ENCODE results near the gene KANK3.
A peak's percentile ranks its signal among the peaks of the same experiment; 100 is the strongest.
"Not testable (repeated sequence)": the region's sequence is repeated elsewhere in the genome, so short reads cannot be mapped to it uniquely, and the experiment has no call there.

The KANK3 gene

DNA sequence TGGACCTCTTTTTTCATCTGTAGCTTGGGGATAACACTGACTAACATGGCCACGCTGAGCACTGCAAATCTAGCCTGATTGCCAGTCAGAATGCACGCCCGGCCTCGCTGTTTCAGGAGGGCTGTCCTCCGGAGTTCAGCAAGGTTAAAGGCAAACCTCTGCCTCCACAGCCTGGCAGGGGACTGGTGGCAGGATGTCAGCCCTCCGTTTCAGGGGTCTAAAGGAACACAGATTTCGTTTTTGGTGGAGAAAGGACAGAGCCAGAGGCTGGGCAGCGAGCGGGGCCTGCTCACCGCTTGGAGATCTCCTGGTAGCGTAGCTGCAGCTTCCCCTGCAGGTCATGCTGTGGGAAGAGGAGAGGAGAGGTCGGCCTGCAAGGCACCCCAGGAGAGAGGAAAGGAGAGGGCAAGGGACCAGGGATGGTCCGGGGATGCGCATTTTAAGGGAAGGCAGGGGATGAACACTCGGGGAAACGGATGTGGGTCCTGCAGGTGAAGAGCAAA, 22.4 kb downstream of the KANK3 start:
- no peak for DNase-seq (ENCODE audit: low read depth, low spot score)

- DNase-seq (ENCODE audit: low read depth, low spot score) = no peak
Observed at GRCh38 chr19:8319807-8320520, 23.1 kb downstream of the KANK3 start.

- not testable (repeated sequence) for DNase-seq (ENCODE audit: low read depth, low spot score)
Observed at GRCh38 chr19:8318835-8319234, 24.2 kb downstream of the KANK3 start.

DNA sequence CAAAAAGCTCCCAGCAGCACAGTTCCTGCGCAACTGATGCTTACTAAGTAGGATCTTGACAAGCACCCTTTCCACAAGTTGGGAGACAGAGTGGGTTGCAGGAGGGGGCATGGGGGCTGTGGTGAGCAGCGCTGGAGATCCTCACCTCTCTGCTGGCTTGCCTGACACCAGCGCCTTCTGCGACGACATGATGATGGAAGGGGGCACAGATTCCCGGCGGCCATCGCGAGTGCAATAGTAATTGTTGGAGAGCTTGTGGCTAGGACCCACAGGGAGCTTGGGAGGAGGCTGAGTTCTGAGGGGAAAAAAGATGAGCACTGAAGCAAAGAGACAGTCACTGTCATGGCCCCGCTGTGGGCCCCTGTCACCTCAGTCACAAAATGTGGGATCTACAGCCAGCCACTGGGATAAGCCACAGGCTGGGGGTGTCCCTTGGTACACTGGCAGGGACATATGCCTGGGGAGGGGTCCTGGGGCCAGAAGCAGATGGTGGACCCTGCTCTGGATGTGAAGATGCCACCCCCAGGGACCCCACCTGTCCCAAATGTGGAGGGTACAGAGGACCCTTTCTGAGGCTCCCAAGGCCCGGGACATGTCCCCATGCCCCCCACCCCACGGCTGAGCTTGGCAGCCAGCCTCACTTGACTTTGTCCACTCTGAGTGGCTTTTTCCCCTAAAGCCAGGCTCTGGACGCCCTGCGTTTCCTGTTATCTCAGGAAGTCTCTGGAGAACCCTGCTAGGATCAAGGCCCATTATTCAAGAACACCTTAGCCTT, 26.5 kb downstream of the KANK3 start:
- no peak for DNase-seq (ENCODE audit: low read depth, low spot score)

GRCh38 chr19:8314981-8315640, 28.0 kb downstream of the KANK3 start:
- not testable (repeated sequence) for DNase-seq (ENCODE audit: low read depth, low spot score)

DNA sequence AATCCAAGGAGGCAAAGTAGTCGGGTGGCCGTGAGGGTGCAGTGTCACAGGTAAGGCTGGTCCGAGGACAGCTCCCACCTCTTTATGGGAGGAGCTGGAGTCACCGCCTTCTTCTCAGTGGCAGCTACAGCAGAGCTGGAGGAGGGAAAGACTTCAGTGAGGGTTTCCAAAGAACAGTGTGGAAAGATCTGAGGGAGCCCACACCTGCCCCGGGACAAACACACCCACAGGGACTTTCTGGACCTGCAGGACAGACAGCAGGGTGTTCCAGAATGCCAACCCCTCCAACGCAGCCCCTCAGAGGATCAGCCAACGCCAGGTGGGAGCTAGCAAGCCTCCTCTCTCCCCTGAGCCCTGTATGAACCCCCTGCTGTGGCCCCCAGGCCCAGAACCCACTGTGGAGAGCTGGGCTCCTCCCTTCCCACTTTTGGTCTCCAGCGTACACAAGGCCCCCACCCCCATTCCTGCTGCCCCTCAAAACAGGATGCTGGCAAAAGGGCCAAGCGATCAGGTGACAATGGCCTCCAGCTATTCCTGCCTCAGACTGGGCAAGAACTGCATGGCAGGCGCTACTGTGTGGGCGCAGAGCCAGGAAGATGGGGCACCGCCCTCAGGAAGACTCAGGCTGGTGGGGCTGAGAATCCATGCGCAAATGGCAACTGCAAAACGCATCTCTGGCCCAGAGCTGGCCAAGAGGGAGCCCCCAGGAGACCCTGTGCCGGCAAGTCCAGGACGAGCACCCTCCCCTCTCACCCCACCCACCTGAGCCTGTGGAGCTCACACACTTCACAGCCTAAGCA, 31.4 kb downstream of the KANK3 start:
- no peak for DNase-seq (ENCODE audit: low read depth, low spot score)

- no peak for DNase-seq (ENCODE audit: low read depth, low spot score)
Observed at GRCh38 chr19:8310342-8311055, 32.6 kb downstream of the KANK3 start.

DNA sequence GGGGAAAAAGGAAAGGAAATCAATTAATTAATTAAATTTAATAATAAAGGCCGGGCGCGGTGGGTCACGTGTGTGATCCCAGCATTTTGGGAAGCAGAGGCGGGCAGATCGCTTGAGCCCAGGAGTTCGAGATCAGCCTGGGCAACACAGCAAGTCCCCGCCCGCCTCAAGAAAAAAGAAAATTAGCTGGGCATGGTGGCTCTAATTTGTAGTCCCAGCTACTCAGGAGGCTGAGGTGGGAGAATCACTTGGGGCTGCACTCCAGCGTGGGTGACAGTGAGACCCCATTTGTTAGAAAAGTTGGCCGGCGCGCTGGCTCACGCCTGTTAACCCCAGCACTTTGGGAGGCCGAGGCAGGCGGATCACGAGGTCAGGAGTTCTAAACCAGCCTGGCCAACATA, 34.2 kb downstream of the KANK3 start:
- no peak for DNase-seq (ENCODE audit: low read depth, low spot score)

- peak; percentile 79 for DNase-seq (ENCODE audit: low read depth, low spot score)
Observed at GRCh38 chr19:8307965-8308866, 34.8 kb downstream of the KANK3 start, which contains the start of gene CD320. TSS of gene CD320 (minus strand) at chr19:8308358. CDS start at chr19:8308290, 68 bp downstream.

- DNase-seq (ENCODE audit: low read depth, low spot score) = no peak
Observed at GRCh38 chr19:8307400-8307964, 35.6 kb downstream of the KANK3 start.

DNA sequence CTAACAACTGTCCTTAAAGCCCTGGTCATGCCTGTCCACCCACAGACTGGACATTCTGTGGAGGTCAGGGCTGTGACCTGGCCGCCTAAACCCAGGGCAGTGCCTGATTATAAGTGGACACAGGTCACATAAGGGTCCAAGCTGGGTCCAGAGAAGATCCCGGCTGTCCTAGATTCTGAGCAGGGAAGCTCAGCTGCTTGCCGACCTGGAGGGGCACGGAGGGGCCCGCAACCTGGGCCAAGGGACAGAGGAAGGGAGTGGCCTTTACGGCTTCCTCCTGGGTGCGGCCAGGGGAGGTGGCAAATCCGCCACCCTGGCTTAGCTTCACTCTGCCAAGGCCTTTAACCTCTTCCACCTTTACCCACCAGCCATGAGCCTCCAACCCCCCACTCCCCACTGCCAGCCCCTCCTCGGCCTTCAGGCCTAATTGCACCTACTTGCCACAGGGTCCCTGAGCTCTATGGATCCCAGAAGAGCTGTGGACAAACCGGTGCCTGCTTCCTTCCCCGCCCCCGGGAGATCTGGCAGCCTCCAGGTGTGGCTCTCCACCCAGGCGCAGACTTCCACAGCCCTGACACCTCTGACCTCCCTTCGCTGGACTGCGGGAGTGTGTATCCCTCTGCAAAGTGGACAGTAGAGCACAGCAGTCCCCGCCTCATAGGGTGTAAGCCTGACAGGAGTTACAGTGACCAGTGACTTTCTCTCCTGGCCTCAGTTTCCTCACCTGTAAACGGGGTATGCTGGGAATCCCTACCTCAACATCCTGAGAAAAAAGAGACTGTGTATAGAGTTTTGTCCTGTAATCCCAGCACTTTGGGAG, 36.6 kb downstream of the KANK3 start:
- no peak for DNase-seq (ENCODE audit: low read depth, low spot score)

GRCh38 chr19:8305798-8306197, 37.3 kb downstream of the KANK3 start:
- no peak for DNase-seq (ENCODE audit: low read depth, low spot score)

DNA sequence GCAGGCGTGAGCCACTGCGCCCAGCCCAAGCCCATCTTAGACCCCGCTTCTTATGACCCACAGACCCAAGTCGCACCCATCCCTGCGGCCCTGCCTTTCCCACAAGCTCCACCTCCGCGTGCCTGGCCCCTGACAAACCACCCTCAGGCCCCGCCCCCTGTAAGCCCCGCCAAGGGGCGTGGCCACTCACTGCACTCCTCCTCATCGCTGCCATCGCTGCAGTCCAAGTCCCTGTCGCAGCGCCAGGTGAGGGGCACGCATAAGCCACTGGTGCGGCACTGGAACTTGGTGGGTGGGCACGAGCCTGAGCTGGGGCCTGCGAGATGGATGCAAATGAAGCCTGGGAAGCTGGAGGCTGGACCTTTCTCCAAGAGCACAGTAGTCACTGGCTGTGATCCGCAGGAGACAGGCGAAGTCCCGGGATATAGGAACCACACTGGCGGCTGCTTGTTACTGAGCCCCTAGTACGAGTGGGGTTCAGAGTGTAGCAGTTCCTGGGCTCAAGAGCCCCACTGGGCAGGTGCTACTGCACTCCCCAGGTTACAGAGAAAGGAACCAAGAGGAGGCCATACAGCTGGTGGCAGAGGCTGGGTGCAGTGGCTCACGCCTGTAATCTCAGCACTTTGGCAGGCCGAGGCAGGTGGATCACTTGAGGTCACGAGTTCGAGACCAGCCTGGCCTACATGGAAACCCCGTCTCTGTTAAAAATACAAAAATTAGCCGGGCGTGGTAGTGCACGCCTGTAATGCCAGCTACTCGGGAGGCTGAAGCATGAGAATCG, 38.0 kb downstream of the KANK3 start:
- DNase-seq (ENCODE audit: low read depth, low spot score) = no peak

DNA sequence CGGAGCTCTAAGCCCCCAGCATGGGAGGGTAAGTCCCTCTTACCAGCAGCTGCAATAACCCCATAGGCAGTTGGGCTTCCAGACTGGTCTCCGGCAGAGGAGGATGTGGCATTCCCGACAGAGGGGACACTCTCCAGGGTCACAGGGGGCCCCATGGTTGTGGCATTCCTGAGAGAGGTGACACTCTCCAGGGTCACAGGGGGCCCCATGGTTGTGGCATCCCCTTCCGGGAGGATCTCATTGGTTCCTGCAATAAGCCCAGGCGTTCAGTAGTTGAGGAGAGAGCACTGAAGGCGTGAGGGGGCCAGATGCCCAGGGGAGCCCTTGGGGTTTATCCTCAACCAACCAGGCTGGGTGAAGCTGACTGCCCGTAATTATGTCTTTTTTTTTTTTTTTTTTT, 40.3 kb downstream of the KANK3 start:
- no peak for DNase-seq (ENCODE audit: low read depth, low spot score)

DNA sequence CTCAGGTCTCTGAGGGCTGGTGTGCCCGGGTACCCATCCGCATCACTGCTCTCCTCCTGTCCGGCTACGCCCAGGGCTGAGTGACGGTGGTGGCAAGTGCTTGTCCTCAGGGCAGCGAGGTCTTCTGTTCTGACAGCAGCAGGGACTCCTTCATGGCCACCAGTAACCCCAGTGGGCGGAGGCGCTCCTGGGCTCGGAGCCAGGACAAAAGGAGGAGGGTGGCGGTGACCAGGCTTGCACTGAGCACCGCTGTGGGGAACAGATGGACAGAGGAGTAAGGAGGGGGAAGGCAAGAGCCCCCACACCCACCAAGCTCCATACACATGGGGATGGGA, 40.7 kb downstream of the KANK3 start:
- no peak for DNase-seq (ENCODE audit: low read depth, low spot score)

- DNase-seq (ENCODE audit: low read depth, low spot score) = not testable (repeated sequence)
Observed at GRCh38 chr19:8291337-8291736, 51.7 kb downstream of the KANK3 start.

DNA sequence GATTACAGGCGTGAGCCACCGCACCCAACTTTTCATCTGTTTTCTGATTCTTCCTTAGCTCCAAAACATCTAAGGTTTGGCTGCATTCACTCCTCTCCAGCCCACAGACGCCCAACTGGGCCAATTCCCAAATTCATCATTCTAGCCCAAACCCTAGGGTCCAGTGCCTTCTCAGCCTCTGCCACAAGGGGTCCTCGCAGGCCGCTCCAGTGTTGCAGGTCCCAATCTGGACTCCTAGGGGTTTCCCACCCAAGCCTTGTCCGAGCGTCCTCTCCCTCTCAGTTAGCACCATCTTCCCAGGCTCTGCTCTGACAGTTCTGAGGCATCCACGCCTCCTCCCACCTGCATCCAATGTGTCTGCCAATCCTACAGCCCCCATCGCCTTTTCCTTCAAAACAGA, 66.6 kb downstream of the KANK3 start:
- not testable (repeated sequence) for DNase-seq (ENCODE audit: low read depth, low spot score)

Data from smooth muscle cell of the brain vasculature (primary cell).